NCI-H187 (cell line): ENCODE measurements around the gene CHST7.

ENCODE experiments used
- DNase-seq, 2 experiments: peaks; one replicate each; lab custom pipeline; 2025; lab: John Stamatoyannopoulos, UW

The CHST7 gene

DNA sequence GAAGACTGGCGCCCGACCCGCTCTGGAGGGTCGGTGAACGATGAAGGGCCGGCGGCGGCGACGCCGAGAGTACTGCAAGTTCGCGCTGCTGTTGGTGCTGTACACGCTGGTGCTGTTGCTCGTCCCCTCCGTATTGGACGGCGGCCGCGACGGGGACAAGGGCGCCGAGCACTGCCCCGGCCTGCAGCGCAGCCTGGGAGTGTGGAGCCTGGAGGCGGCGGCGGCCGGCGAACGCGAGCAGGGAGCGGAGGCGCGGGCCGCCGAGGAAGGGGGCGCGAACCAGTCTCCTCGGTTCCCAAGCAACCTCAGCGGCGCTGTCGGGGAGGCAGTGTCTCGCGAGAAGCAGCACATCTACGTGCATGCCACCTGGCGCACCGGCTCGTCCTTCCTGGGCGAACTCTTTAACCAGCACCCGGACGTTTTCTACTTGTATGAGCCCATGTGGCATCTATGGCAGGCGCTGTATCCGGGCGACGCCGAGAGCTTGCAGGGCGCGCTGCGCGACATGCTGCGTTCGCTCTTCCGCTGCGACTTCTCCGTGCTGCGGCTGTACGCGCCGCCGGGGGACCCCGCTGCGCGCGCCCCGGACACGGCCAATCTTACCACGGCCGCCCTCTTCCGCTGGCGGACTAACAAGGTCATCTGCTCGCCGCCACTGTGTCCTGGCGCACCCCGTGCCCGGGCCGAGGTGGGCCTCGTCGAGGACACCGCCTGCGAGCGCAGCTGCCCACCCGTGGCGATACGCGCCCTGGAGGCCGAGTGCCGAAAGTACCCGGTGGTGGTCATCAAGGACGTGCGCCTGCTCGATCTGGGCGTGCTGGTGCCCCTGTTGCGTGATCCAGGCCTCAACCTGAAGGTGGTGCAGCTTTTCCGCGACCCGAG is 568 bp downstream of the CHST7 start:
- peak in 1 of 2 experiments; percentile 3 for DNase-seq

DNA sequence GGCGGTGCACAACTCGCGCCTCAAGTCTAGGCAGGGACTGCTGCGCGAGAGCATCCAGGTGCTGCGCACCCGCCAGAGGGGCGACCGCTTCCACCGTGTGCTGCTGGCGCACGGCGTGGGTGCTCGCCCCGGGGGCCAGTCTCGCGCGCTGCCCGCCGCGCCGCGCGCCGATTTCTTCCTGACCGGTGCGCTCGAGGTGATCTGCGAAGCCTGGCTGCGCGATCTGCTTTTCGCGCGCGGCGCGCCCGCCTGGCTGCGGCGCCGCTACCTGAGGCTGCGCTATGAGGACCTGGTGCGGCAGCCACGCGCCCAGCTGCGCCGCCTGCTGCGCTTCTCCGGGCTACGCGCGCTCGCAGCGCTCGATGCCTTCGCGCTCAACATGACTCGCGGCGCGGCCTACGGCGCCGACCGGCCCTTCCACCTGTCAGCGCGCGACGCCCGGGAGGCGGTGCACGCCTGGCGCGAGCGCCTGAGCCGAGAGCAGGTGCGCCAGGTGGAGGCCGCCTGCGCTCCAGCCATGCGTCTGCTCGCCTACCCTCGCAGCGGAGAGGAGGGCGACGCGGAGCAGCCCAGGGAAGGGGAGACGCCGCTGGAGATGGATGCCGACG is 1.3 kb downstream of the CHST7 start:
- peak; percentile 1 to 21 for DNase-seq

DNA sequence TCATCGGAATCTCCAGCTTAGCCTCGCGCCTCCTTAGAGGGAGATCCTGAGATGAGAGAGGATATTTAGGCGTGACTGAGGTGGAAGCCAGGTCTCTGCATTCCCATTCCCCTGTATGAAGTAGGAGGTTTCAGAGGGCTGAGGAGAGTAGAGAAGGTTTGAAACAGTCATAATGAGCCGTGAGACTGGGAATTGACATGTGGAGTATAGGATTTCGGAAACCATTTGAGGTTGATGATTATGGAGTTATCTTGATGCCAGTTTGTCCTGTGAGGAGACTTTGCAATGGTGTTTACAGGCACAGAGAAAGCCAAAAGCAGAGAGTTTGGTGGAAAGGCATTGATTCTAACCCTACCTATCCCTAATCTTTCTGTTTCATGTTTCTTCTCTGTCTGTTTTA is 2.0 kb downstream of the CHST7 start:
- no peak for DNase-seq

DNA sequence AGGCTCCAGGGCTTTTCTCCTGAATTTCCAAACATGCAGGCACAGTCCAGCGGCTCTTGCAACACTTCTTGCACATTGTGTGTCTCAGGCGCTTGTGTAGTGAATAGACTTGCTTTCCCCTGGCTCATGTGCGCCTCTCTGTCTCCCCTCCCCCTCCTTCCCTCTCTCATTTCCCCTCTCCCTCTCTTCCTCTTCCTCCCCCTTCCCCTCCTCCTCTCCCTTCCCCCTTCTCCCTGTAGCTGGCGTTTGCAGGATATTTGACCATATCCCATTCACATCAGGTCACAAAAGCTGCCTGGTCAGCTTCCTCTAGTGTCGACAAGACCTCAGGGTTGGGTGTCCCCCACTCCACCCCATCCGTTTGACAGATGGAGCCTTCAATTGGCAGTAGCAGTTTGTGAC is 2.4 kb downstream of the CHST7 start:
- DNase-seq, result no peak

DNA sequence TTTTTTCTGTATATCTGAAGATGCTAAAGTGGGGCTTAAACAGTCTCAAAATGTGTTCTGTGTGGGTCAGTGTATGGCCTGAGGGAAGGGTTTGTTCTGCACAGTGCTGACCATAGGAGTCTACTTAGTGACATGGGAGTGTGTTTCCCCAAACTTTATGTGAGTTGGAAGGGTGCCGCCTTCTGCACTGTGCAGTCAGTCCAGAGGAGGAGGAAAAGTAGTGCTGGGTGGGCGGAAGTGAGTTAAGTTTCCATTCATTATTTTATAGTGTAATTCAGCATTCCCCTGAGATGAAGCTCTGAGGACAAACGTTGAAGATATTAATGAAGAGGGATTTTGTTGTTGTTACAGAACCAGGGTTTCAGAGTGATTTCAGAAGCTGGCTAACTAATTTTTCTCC is 2.9 kb downstream of the CHST7 start:
- no peak for DNase-seq

DNA sequence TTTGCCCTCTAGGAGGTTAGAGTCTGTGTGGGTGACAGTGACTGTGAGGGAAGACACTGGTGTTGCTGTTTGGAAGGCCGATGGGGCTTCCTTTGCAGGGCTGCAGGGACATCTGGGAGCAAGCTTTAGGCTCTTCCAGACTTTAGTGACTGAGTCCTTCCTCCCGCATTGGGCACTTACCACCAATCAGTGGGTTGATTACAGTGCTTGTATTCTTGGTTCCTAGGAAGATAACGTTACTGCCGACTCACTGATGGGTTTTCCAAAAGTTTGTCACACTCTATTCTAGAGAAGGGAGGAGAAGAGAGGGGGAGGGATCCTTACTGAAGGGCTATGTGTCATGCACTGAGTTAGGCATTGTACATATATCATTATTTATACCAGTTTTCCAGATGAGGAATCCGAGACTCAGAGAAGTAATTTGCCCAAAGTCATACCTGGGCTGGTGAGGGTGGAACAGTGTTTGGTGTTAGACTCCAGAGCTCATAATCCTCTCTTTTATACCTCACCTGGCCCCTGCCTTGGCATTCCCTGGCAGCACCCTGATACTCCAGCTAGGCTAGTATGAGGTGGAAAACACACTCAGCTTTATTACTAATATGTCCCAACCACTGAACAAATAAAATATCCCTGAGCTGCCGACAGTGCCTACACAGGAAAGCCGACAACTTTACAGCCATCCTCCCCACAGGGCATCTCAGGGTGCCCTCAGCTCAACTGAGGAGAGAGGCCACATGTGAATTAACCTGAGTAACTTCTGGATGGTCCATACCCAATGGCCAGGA is 3.8 kb downstream of the CHST7 start:
- DNase-seq, result no peak

DNA sequence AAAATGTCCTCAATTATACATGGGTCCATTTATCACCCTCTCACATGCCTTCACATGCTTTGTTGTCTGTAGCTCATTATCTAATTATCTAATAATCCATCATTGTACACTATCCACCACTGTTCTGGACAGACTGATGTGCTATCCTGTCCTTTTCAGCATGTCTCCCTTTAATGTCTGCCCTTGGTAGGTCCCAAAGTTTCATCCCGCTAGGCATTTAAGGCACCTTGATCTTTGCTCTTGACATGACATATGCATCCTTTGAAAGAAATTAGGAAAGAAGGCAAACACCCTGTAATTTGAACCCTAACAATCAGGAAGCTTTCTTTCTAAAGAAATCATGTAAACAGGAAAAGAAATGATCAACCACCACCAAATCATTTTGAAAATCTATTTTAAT is 5.7 kb downstream of the CHST7 start:
- DNase-seq, result no peak

DNA sequence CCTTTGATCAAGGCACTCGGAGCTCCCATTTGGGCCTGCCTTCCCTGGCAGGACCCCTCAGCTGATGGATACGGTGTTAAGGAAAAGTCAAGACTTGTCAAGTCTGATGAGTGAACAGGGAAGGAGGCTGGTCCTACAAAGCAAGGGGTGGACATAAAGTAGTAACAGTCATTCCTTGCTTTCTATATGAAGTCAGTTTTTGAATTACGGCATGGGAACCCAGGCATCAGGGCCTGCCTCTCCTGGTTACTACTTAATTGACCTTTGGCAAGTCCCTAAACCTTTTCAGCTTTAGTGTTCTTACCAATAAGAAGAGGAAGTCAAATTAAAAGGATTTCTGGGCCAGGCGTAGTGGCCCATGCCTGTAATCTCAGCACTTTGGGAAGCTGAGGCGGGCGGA is 7.0 kb downstream of the CHST7 start:
- no peak for DNase-seq

DNA sequence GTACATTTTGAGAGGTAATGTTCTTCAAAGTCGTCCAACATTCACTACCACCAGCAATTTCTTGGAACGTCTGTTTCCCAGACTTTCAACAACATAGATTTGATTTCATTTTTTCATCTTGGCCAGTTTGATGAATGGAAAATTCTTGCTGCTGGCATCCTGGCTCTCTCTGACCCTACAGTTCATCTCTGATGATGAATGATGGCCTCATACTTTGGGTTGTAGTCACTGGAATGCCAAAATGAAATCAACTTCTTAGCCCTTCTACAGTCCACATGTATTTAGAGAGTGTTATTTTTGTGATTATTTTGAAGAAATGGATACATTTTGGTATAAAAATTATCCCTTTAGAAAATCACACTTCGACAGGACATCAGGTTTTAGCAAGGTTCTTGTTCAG is 8.8 kb downstream of the CHST7 start:
- no peak for DNase-seq

DNA sequence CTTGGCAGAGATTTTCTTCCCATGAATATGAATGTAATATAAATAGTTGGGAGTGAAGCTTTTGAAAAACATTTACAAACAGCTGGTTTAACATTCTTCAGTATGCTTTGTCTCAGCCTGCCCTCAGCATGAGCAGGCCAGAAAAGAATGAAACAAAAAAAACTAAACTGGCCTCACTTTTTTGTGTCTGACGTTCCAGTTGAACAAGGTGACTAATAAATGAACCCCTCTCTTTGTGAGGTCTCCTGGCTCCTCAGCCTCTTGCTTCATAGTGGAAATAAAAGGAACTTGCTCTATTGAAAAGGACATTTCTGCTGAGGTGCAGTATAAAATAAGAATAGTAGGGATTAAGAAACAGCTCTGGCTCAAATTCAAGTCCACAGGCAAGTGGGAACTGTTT is 9.4 kb downstream of the CHST7 start:
- no peak for DNase-seq

DNA sequence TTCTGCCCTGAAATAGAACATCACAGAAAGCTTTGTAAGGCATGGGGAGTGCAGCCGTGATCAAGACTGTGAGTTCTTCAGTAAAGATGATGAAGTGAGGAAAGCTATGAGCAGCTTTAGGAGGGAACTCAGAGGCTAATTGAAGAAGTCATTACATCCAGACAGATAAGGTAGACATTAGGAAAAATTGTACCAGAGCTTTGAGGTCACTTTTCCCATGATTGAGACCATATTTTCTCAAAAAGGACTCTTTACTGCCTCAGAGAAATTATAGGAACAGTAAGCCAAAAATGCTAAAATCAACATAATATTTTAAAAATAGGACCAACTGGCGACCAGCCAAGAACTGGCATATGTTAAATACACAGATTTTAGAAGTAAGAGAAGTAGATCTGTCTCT is 11.2 kb downstream of the CHST7 start:
- DNase-seq, result no peak

DNA sequence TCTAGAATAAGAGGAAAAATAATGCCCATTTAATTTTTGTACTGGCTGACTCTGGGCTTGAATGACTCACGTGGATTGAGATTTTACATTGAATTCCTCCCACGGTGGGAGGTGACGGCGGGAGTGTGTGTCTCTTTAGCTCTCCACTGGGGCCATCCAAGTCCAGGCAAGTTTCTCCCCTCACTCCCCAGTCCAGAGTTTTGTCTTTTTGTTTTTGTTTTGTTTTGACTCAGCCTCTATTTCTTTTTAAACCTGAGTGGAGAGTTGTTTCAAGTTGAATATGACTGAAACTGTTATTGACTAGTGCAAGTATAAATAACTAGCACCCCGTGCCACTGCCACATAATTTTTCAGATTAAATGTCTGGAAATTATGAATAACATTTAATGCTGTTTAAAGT is 13.6 kb downstream of the CHST7 start:
- DNase-seq, result no peak

DNA sequence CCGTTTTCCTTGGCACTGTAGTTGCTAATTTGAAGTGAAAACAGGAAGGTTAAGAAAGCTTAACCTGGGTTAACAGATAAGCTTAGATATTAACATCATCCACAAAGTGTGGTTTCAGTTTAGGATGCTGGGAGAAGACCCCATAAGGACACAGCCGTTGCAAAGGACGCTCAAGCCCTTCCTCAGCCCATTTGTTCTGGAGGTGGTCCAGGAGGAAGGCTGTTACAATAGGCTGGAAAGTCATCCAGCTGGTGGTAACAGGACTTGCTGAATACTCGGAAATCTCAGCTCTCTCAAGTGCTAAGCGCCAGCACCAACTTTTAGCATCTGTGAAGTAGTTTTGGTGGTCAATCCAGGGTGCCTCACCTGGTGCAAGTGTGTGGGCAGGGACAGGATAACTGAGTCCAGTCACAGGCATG is 14.2 kb downstream of the CHST7 start:
- DNase-seq, result no peak

DNA sequence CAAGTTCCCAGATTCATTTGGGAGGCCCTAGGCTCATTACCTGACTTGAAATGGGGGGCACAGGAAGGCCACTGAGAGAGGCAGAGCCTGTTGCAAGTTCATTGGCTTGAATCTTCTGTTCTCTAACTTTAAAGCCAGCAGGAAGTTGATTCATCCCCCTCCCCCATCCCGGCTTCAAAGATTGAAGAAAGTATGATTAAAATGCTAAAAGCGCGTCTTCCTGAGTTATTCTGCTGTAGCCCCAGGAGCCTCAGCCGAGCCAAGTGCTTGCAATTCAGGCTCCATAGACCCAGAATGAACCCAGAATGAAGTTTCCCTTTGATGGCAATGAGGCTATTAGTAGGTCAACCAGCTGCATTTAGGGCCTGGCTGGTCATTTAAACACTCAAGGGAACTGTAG is 14.7 kb downstream of the CHST7 start:
- no peak for DNase-seq

DNA sequence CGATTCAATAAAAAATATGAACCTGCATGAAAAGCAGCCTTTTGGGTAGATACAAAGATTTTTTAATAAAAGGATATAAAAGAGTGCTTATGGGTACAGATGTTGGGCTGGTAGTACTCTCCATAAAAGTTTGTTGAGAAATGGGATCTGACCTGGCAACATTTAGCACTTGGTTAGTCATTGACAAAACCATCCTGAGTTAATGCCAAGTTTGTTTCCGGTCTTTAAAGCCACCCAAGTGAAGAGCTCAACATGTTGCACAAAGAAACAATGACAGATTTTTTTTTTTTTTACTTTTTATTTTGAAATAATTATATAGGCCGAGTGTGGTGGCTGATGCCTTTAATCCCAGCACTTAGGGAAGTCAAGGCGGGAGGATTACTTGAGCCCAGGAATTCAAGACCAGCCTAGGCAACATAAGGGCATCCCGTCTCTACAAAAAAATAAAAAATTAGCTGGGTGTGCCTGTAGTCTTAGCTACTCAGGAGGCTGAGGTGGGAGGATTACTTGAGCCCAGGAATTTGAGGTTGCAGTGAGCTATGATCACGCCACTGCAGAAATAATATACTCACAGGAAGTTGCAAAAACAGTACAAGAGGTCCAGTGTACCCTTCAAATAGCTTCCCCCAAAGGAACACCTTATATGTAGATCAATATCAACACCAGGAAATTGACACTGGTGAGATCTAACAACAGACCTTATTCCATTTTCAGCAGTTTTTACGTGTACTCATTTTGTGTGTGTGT is 16.6 kb downstream of the CHST7 start:
- DNase-seq, result no peak

DNA sequence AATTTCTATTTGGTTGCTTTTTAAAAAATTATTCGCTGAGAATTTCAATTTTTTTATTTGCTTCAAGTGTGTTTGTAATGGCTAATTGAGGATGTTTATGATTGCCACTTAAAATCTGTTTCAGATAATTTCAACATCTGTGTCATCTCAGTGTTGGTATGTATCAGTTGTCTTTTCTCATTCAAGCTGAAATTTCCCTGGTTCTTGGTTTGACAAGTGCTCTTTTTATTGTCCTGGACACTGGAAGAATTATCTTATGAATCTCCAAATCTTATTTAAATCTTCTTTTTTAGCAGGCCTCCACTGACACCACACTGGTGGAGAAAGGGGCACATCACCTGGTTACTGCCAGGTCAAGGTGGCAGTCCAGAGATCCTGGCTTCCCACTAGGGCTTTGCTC is 21.5 kb downstream of the CHST7 start:
- no peak for DNase-seq

DNA sequence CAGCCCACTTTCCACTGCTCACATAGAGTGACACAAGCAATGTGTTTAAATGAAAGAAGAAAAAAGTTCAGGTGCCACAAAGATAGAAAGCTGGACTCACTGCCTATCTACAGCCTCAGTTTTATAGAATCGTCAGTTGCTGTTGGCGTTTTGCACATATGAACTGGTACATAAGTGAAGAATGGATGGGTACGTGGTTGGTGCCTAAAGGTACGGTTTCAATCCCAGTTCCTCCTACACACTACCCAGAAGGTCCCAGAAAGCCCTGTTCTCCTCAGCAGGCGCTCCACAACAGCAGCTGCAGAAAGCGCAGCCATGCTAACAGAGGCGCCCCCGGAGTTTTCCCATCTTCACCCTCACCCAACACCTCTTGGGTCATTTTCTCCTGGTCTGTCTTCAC is 23.6 kb downstream of the CHST7 start:
- no peak for DNase-seq

DNA sequence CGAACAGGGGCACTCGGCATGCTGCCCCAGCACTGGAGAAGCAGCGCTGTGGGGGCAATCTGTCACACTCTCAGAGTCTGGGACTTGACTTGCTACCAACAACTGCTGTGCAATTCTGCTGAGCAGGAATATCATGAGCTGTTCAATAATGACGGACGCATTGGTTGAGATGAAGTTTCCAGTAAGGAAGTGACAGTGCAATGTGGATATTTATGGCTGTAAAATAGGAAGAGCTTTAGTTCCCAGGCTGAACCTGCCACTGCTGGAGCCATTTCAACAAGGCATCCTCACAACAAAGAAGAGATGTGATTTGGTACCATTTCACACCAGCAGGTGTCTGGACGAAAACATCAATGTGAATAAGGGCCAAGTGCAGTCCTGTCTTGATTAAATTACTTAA is 24.2 kb downstream of the CHST7 start:
- no peak for DNase-seq

DNA sequence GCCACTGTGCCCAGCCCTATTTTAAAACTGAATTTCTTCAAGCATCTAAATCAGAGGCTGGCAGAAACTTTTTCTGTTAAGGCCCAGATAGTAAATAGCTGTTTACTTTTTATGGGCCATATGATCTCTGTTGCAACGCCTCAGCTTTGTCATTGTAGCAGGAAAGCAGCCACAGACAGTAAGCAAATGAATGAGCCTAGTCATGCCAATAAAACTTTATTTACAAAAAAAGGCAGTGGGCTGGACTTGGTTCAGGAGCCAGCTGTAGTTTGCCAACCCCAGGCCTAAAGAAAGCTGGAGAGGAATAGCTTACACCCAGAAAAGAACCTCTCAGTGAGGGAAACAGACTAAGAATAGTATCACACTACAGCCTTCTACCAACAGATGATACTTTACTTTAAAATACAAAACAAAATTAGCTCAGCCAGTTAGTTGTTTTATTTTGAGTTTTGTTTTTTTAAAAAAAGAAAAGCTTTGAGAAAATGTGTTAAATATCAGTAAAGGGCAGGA is 25.5 kb downstream of the CHST7 start:
- DNase-seq, result no peak

DNA sequence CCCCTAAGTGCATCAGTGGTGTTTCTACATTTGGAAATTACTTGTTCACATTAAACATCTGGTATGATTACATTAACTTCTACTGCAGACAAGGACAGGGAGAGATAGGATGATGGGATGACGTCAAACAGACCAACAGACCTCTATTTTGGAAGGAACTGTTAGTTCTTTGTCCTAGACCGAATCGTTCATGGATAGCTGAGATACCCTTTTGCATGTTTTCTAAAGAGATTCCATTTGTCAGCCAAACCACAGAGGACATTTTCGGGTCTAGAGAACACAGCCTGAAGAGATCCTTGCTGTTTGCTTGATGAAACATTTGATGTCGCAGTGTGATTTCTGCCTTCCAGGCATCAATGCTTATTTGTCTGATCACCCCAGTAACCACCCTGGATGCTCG is 27.7 kb downstream of the CHST7 start:
- DNase-seq, result no peak

DNA sequence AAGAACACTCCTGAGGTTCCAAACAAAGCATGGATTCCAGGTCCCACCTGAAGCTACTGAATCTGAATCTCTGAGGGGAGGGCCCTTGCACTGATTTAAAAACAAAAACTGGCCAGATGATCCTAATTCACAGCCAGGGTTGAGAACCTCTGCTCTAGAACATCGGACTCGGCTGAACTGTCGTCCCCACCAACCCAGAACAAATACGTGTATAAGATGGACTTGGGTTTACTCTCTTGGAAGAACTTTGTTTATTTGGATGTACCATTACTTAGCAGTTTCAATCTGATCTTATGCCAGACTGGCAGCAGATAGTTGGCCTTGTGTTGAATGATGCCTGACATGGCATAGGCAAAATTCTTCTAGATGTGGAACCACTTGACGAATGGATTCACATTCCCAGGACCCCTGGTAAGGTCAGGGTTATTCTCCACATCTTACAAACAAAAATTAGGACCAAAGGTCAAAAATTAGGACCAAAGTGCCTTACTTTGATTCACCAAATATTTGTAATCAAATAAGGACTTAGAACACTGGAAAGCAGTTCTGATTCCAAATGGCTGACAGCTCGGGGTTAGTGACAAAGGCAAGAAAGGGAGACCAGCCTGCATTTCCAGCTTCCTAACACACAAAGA is 29.0 kb downstream of the CHST7 start:
- DNase-seq, result no peak

DNA sequence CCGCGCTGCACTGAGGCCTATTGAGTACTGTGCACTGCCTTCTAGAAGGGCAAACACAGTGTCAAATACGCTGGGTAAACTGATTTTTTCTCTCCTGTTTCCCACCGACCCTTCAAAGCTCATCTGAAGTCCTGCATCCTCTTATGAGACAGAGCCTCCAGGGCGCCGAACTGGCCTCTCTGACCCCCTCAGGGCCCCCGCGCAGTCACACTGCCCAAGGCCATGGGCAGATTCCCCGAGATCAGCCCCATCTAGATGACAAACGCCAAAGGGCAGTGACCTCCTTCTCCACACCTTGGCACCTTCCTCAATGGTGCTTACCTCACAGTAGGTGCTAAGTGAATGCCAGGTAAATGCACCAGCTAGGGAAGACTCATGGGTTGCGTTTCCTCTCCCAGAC is 34.4 kb downstream of the CHST7 start:
- DNase-seq, result no peak
